ENCODE measurements around the gene SMIM33. TPM values are rescaled to one million over a fixed set of nuclear protein-coding genes. Genes with fewer than 3 reads are reported as not detected.

Gene SMIM33
- total RNA-seq, 1 experiment from 2014 or later = not detected

DNA sequence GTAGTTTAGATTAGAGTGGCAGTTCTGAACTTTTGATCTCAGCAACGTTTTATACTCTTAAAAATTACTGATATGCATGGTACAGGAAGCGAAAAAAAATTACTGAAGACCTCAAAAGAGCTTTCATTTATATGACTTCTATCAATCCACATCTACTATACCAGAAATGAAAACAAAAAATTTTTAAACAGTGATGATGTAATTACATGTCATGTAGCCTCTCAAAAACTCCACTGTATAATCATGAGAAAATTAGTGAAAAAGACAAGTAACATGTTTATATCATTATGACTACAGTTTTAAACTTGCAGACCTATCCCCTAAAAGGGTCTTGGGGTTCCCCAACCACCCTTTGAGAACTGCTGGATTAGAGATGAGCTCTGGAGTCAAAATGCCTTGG lies 40.8 kb upstream of the SMIM33 start:
- no peak overlapping the region for H3K27ac Mint-ChIP-seq
- H3K9me3 Mint-ChIP-seq = no peaks in the 10 kb centered on the region
- H3K27me3 Mint-ChIP-seq (ENCODE audit: low read depth) = no peaks in the 10 kb centered on the region
- DNase-seq (ENCODE audit: low spot score) = no peak
- TF ChIP-seq TP53 (CRISPR knock-in tag; IDR thresholded peaks at IDR 0.05) = no peak
- TF ChIP-seq JUN (CRISPR knock-in tag; IDR thresholded peaks at IDR 0.05) = no peak
- no peak for TF ChIP-seq NFYB (CRISPR knock-in tag; conservative IDR thresholded peaks at IDR 0.05; ENCODE audit: low read depth)
- no peaks in the 10 kb centered on the region for H3K4me1 Mint-ChIP-seq
- H3K36me3 Mint-ChIP-seq = peaks cover 20% of the 10 kb centered on the region
- no peak overlapping the region for H3K4me3 Mint-ChIP-seq
- POLR2A ChIA-PET = interaction anchor here (0.5 to 1.2 kb wide), 2 partner anchors 9 to 93 kb away, joined by 4 to 5 read pairs; partner anchors contain the start of gene DNAJC18
- ATAC-seq = no peak
- CTCF ChIA-PET = no interaction called here

- Mint-ChIP-seq H3K27me3 (ENCODE audit: low read depth) (no peaks in the 10 kb centered on the region), H3K4me3 (no peak overlapping the region), H3K36me3 (peaks cover 16% of the 10 kb centered on the region), H3K9me3 (no peaks in the 10 kb centered on the region), H3K4me1 (no peaks in the 10 kb centered on the region), H3K27ac (no peak overlapping the region)
- TF ChIP-seq AFF4 (CRISPR knock-in tag; IDR thresholded peaks at IDR 0.05; ENCODE audit: borderline replicate concordance) (no peak), SP1 (CRISPR knock-in tag; conservative IDR thresholded peaks at IDR 0.05) (no peak), SMAD3 (CRISPR knock-in tag; IDR thresholded peaks at IDR 0.05; ENCODE audit: borderline replicate concordance) (no peak), NR1H2 (CRISPR knock-in tag; IDR thresholded peaks at IDR 0.05) (no peak), NFE2L1 (CRISPR knock-in tag; IDR thresholded peaks at IDR 0.05) (no peak), MAX (CRISPR knock-in tag; IDR thresholded peaks at IDR 0.05) (no peak)
- TF ChIP-seq, protein P1, sequence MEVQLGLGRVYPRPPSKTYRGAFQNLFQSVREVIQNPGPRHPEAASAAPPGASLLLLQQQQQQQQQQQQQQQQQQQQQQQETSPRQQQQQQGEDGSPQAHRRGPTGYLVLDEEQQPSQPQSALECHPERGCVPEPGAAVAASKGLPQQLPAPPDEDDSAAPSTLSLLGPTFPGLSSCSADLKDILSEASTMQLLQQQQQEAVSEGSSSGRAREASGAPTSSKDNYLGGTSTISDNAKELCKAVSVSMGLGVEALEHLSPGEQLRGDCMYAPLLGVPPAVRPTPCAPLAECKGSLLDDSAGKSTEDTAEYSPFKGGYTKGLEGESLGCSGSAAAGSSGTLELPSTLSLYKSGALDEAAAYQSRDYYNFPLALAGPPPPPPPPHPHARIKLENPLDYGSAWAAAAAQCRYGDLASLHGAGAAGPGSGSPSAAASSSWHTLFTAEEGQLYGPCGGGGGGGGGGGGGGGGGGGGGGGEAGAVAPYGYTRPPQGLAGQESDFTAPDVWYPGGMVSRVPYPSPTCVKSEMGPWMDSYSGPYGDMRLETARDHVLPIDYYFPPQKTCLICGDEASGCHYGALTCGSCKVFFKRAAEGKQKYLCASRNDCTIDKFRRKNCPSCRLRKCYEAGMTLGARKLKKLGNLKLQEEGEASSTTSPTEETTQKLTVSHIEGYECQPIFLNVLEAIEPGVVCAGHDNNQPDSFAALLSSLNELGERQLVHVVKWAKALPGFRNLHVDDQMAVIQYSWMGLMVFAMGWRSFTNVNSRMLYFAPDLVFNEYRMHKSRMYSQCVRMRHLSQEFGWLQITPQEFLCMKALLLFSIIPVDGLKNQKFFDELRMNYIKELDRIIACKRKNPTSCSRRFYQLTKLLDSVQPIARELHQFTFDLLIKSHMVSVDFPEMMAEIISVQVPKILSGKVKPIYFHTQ (CRISPR knock-in tag; IDR thresholded peaks at IDR 0.05) = no peak
- DNase-seq (ENCODE audit: low spot score) (no peak), ATAC-seq (no peak)
- CTCF ChIA-PET = interaction anchor here (2.4 kb wide), 1 partner anchor 9 kb away, joined by 8 read pairs; no protein-coding TSS in a partner anchor
- POLR2A ChIA-PET = no interaction called here
These were observed 39.1 kb upstream of the SMIM33 start for GRCh38 chr5:139431706-139432105.

- Mint-ChIP-seq H3K27ac (no peak overlapping the region), H3K36me3 (peaks cover 6% of the 10 kb centered on the region; the same call in 1 of the 2 replicates), H3K9me3 (no peaks in the 10 kb centered on the region), H3K4me3 (no peak overlapping the region), H3K4me1 (peaks cover 25% of the 10 kb centered on the region), H3K27me3 (ENCODE audit: low read depth) (no peaks in the 10 kb centered on the region)
- ChIA-PET POLR2A (no interaction called here), CTCF (no interaction called here)
- DNase-seq (ENCODE audit: low spot score) = no peak
- no peak for ATAC-seq
- no peak for TF ChIP-seq SOX15 (CRISPR knock-in tag; IDR thresholded peaks at IDR 0.05)
- TF ChIP-seq FOXP4 (CRISPR knock-in tag; IDR thresholded peaks at IDR 0.05) = no peak
- TF ChIP-seq, protein P2, sequence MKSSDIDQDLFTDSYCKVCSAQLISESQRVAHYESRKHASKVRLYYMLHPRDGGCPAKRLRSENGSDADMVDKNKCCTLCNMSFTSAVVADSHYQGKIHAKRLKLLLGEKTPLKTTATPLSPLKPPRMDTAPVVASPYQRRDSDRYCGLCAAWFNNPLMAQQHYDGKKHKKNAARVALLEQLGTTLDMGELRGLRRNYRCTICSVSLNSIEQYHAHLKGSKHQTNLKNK (CRISPR knock-in tag; IDR thresholded peaks at IDR 0.05) = no peak
- TF ChIP-seq, protein P3, sequence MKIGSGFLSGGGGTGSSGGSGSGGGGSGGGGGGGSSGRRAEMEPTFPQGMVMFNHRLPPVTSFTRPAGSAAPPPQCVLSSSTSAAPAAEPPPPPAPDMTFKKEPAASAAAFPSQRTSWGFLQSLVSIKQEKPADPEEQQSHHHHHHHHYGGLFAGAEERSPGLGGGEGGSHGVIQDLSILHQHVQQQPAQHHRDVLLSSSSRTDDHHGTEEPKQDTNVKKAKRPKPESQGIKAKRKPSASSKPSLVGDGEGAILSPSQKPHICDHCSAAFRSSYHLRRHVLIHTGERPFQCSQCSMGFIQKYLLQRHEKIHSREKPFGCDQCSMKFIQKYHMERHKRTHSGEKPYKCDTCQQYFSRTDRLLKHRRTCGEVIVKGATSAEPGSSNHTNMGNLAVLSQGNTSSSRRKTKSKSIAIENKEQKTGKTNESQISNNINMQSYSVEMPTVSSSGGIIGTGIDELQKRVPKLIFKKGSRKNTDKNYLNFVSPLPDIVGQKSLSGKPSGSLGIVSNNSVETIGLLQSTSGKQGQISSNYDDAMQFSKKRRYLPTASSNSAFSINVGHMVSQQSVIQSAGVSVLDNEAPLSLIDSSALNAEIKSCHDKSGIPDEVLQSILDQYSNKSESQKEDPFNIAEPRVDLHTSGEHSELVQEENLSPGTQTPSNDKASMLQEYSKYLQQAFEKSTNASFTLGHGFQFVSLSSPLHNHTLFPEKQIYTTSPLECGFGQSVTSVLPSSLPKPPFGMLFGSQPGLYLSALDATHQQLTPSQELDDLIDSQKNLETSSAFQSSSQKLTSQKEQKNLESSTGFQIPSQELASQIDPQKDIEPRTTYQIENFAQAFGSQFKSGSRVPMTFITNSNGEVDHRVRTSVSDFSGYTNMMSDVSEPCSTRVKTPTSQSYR (CRISPR knock-in tag; IDR thresholded peaks at IDR 0.05) = no peak
- no peak for TF ChIP-seq HMGA2 (CRISPR knock-in tag; IDR thresholded peaks at IDR 0.05)
- TF ChIP-seq ZNF423 (CRISPR knock-in tag; IDR thresholded peaks at IDR 0.05) = no peak
- no peak for TF ChIP-seq PRRX2 (CRISPR knock-in tag; IDR thresholded peaks at IDR 0.05)
- no peak for TF ChIP-seq AFF4 (CRISPR knock-in tag; IDR thresholded peaks at IDR 0.05; ENCODE audit: borderline replicate concordance)
These were observed 35.1 kb upstream of the SMIM33 start for GRCh38 chr5:139435676-139436075.
